B cell (primary cell): ENCODE data around the gene TBC1D25. TPM values are rescaled to one million over a fixed set of nuclear protein-coding genes. Genes with fewer than 3 reads are reported as not detected.

Experiments used
- ATAC-seq: fragments of 200-7000 bp; cut with Tn5 transposase; one replicate; pipeline ENCODE4 v1.10.0; 2021; ENCODE audit warnings: low read depth, mild to moderate bottlenecking, moderate number of reproducible peaks, moderate library complexity
- CTCF ChIA-PET: fragments of 350-600 bp; sonication (Branson Sonifier 250); formaldehyde crosslinking; loops from one replicate; lab custom pipeline; 2021; ENCODE audit warnings: antibody characterized with exemption, inconsistent platforms; lab: Charles Lee
- POLR2A ChIA-PET: fragments of 350-600 bp; sonication (Branson Sonifier 250); formaldehyde crosslinking; loops from one replicate; lab custom pipeline; 2021; ENCODE audit warnings: antibody characterized with exemption; lab: Charles Lee
- DNase-seq: peaks from one replicate; pipeline ENCODE4 v3.0.0; 2013
- H2AFZ ChIP-seq: 2 replicates; pipeline ENCODE4 v1.6.1; 2012; ENCODE audit warnings: mild to moderate bottlenecking, low read depth, low read length; ENCODE audit not compliant: insufficient read depth, poor library complexity, severe bottlenecking
- H3K27ac ChIP-seq, 2 donors: 1 replicate in 1 of 2; 2 replicates in 1 of 2; pipeline ENCODE4 v1.5.1; 2012 to 2013; ENCODE audit warnings: low read length in 2 of 2, mild to moderate bottlenecking in 2 of 2, moderate library complexity in 1 of 2
- H3K27me3 ChIP-seq, 4 experiments: fragments of 200-600 bp in 1 of 4; sonication (generic) in 1 of 4; replicated peaks in 1 of 4; 1 replicate in 2 of 4; 2 replicates in 2 of 4; pipeline versions ENCODE4 v1.6.1 to v1.7.0; 2013 to 2016; ENCODE audit warnings: low read length in 3 of 4, mild to moderate bottlenecking in 2 of 4, mixed read lengths in 1 of 4, moderate library complexity in 1 of 4; ENCODE audit not compliant: insufficient read depth in 4 of 4, control insufficient read depth in 3 of 4; ENCODE audit errors: control extremely low read depth in 1 of 4
- H3K36me3 ChIP-seq, 2 experiments: replicated peaks in 1 of 2; 1 replicate in 1 of 2; 2 replicates in 1 of 2; pipeline versions ENCODE4 v1.6.1 to v1.7.1; 2013; ENCODE audit warnings: low read length in 1 of 2; ENCODE audit not compliant: insufficient read depth in 2 of 2, control insufficient read depth in 1 of 2; ENCODE audit errors: control extremely low read depth in 1 of 2, extremely low read depth in 1 of 2
- H3K4me1 ChIP-seq, 2 donors: fragments of 200-600 bp in 1 of 2; sonication (generic) in 1 of 2; 1 replicate in 1 of 2; 2 replicates in 1 of 2; pipeline versions ENCODE4 v1.5.1 to v1.6.1; 2013 to 2017; ENCODE audit warnings: low read length in 2 of 2; ENCODE audit not compliant: control insufficient read depth in 2 of 2, insufficient read depth in 2 of 2
- H3K4me2 ChIP-seq: replicated peaks from 2 replicates; pipeline ENCODE3; 2012; ENCODE audit warnings: mild to moderate bottlenecking, low read depth, low read length; ENCODE audit not compliant: poor library complexity, severe bottlenecking
- H3K4me3 ChIP-seq, 5 experiments: fragments of 200-600 bp in 1 of 5; sonication (generic) in 1 of 5; 1 replicate in 3 of 5; 2 replicates in 2 of 5; pipeline versions ENCODE4 v1.5.1 to v1.7.0; 2011 to 2016; ENCODE audit warnings: low read length in 4 of 5, mild to moderate bottlenecking in 4 of 5, low read depth in 2 of 5, control low read depth in 1 of 5, moderate library complexity in 1 of 5; ENCODE audit not compliant: insufficient read depth in 1 of 5; ENCODE audit errors: control extremely low read depth in 1 of 5, extremely low read depth in 1 of 5
- H3K79me2 ChIP-seq: fragments of 200-600 bp; sonication (generic); one replicate; pipeline ENCODE4 v1.6.0; 2016; ENCODE audit warnings: low read length; ENCODE audit not compliant: control insufficient read depth, insufficient read depth
- H3K9ac ChIP-seq: fragments of 200-600 bp; sonication (generic); 2 replicates; pipeline ENCODE4 v1.6.1; 2017; ENCODE audit warnings: mild to moderate bottlenecking, low read length, moderate library complexity
- H3K9me3 ChIP-seq, 3 donors: one replicate each; pipeline versions ENCODE4 v1.6.1 to v1.7.1; 2013; ENCODE audit warnings: low read length in 2 of 3; ENCODE audit not compliant: control insufficient read depth in 2 of 3, insufficient read depth in 1 of 3; ENCODE audit errors: control extremely low read depth in 1 of 3
- H4K20me1 ChIP-seq: 2 replicates; pipeline ENCODE4 v1.6.0; 2012; ENCODE audit warnings: mild to moderate bottlenecking, low read length; ENCODE audit not compliant: insufficient read depth, control insufficient read depth, poor library complexity, severe bottlenecking
- H3K27ac Mint-ChIP-seq: one replicate; pipeline ENCODE4 v1.8.0; 2021; ENCODE audit warnings: mixed read lengths
- H3K27me3 Mint-ChIP-seq: one replicate; pipeline ENCODE4 v1.8.0; 2021; ENCODE audit warnings: mixed read lengths
- H3K4me1 Mint-ChIP-seq: one replicate; pipeline ENCODE4 v1.8.0; 2021; ENCODE audit warnings: mixed read lengths
- H3K4me3 Mint-ChIP-seq: one replicate; pipeline ENCODE4 v1.8.0; 2021; ENCODE audit warnings: mixed read lengths
- H3K9me3 Mint-ChIP-seq: one replicate; pipeline ENCODE4 v1.8.0; 2022; ENCODE audit warnings: mixed read lengths; ENCODE audit not compliant: insufficient read depth
- CTCF ChIP-seq: fragments of 200-600 bp; IDR thresholded peaks from one replicate; pipeline ENCODE4 v1.8.0; 2022; ENCODE audit warnings: antibody characterized with exemption, mild to moderate bottlenecking
- EZH2 ChIP-seq: IDR thresholded peaks from 2 replicates; pipeline ENCODE4 v1.6.1; 2012; ENCODE audit warnings: borderline replicate concordance, low read depth, mild to moderate bottlenecking, moderate library complexity, low read length; ENCODE audit not compliant: insufficient read depth, poor library complexity, severe bottlenecking
- WGBS: methylation state at CpG from one replicate; pipeline ENCODE4 v1.1.5; 2013; ENCODE audit warnings: missing lambda C conversion rate; ENCODE audit not compliant: insufficient coverage; 5-methylcytosine and 5-hydroxymethylcytosine counted together
- intact Hi-C: fragments of 100-400 bp; cut with micrococcal nuclease; formaldehyde crosslinking; loops from one replicate; pipeline ENCODE4 v1.10.0; 2022
- polyA plus RNA-seq: library from polyadenylated mRNA; depleted of rRNA; stranded (reverse); fragments of >200 nt; gene quantifications from 2 replicates; pipeline ENCODE4 v1.2.3, GENCODE V29; 2012
- total RNA-seq, 2 donors: library from RNA; stranded (reverse); fragments of 120-200 nt in 1 of 2; gene quantifications; 1 replicate in 1 of 2; 2 replicates in 1 of 2; pipeline versions ENCODE4 v1.2.3 to v1.2.4, GENCODE V29; 2013 to 2022

TBC1D25 gene
- total and polyA plus RNA-seq, 2 donors (not counting 1 experiment from before 2014, with no cell fraction given) = 24.6 to 31.5 TPM

GRCh38 chrX:48580662-48581061 is 41.1 kb downstream of the TBC1D25 start:
- Histone ChIP-seq H3K4me2 (no peak overlapping the region), H3K4me3 (no peak overlapping the region), H4K20me1 (peaks cover 5% of the 10 kb centered on the region), H3K9me3 (no peaks in the 10 kb centered on the region), H2AFZ (no peak overlapping the region), H3K79me2 (peaks cover 5% of the 10 kb centered on the region), H3K4me1 (peaks cover 5 to 9% of the 10 kb centered on the region in 2 donors), H3K27me3 (no peaks in the 10 kb centered on the region), H3K36me3 (peaks cover 0 to 39% of the 10 kb centered on the region in 2 experiments), H3K27ac (no peak overlapping the region), H3K9ac (no peak overlapping the region)
- POLR2A ChIA-PET = no interaction called here
- intact Hi-C loops = no loop called here
- DNase-seq = no peak
- Mint-ChIP-seq H3K27ac (no peak overlapping the region), H3K4me3 (no peak overlapping the region), H3K4me1 (peaks cover 5% of the 10 kb centered on the region), H3K9me3 (no peaks in the 10 kb centered on the region), H3K27me3 (no peaks in the 10 kb centered on the region)
- CTCF ChIA-PET = no interaction called here
- WGBS = no CpG with 5 or more reads among the region's 1 CpG
- TF ChIP-seq EZH2 (no peak), CTCF (no peak)
- ATAC-seq = no peak

GRCh38 chrX:48584698-48585097 is 45.2 kb downstream of the TBC1D25 start:
- ChIA-PET CTCF (no interaction called here), POLR2A (interaction anchor here (0.7 kb wide), 1 partner anchor 11 kb away, joined by 4 read pairs; no protein-coding TSS in a partner anchor)
- WGBS = no CpG with 5 or more reads among the region's 2 CpGs
- H3K4me3 Mint-ChIP-seq = no peak overlapping the region
- no peaks in the 10 kb centered on the region for H4K20me1 ChIP-seq
- no peak for ATAC-seq
- no peak overlapping the region for H3K4me2 ChIP-seq
- intact Hi-C loops = no loop called here
- no peak overlapping the region for H2AFZ ChIP-seq
- H3K4me1 ChIP-seq = no peaks in the 10 kb centered on the region
- peaks cover 1% of the 10 kb centered on the region for H3K4me1 Mint-ChIP-seq
- no peaks in the 10 kb centered on the region for H3K27me3 ChIP-seq
- no peak overlapping the region for H3K4me3 ChIP-seq
- TF ChIP-seq CTCF (no peak), EZH2 (no peak)
- no peaks in the 10 kb centered on the region for H3K9me3 Mint-ChIP-seq
- no peak overlapping the region for H3K27ac Mint-ChIP-seq
- no peak overlapping the region for H3K27ac ChIP-seq
- no peaks in the 10 kb centered on the region for H3K9me3 ChIP-seq
- no peaks in the 10 kb centered on the region for H3K27me3 Mint-ChIP-seq
- no peak for DNase-seq
- H3K9ac ChIP-seq = no peak overlapping the region
- peaks cover 0 to under 1% of the 10 kb centered on the region in 2 experiments for H3K36me3 ChIP-seq
- H3K79me2 ChIP-seq = no peaks in the 10 kb centered on the region
